HG03565 (cell line): ENCODE measurements around the gene COP1.
"Not testable (repeated sequence)": the region's sequence is repeated elsewhere in the genome, so short reads cannot be mapped to it uniquely, and the experiment has no call there.

Experiments
- ATAC-seq: cut with Tn5 transposase; IDR thresholded peaks from one replicate; pipeline ENCODE4 v1.9.1; 2021; ENCODE audit warnings: mild to moderate bottlenecking, moderate library complexity; ENCODE audit not compliant: unreplicated experiment

Gene COP1

GRCh38 chr1:176206961-176207902 is at the start of gene COP1:
TSS of gene COP1 (minus strand) at chr1:176207286. CDS start at chr1:176206978, 308 bp downstream.
- peak; percentile 81 for ATAC-seq

- ATAC-seq = no peak
These were observed 45.1 kb upstream of the COP1 start for GRCh38 chr1:176252191-176252590.

- no peak for ATAC-seq
These were observed 37.8 kb upstream of the COP1 start for GRCh38 chr1:176244851-176245250.

- ATAC-seq = no peak
These were observed 36.7 kb upstream of the COP1 start for GRCh38 chr1:176243746-176244145.

- no peak for ATAC-seq
These were observed 34.4 kb upstream of the COP1 start for GRCh38 chr1:176241385-176242015.

- not testable (repeated sequence) for ATAC-seq
These were observed 26.6 kb upstream of the COP1 start for GRCh38 chr1:176233657-176234056.

- no peak for ATAC-seq
These were observed 20.5 kb upstream of the COP1 start for GRCh38 chr1:176227579-176227978.

GRCh38 chr1:176225911-176226310 is 18.8 kb upstream of the COP1 start:
- ATAC-seq = no peak

- ATAC-seq = no peak
These were observed 18.4 kb upstream of the COP1 start for GRCh38 chr1:176225479-176225875.

GRCh38 chr1:176222196-176222595 is 15.1 kb upstream of the COP1 start:
- no peak for ATAC-seq

GRCh38 chr1:176220100-176220689 is 13.1 kb upstream of the COP1 start:
- no peak for ATAC-seq

GRCh38 chr1:176217461-176218099 is 10.5 kb upstream of the COP1 start:
- ATAC-seq = no peak

GRCh38 chr1:176216031-176216430 is 8.9 kb upstream of the COP1 start:
- no peak for ATAC-seq

GRCh38 chr1:176211396-176212165 is 4.5 kb upstream of the COP1 start:
- no peak for ATAC-seq

GRCh38 chr1:176208034-176208433 is 948 bp upstream of the COP1 start:
- ATAC-seq = no peak

GRCh38 chr1:176206006-176206960 is 803 bp downstream of the COP1 start:
- ATAC-seq = peak; percentile 14

GRCh38 chr1:176205332-176205914 is 1.7 kb downstream of the COP1 start:
- ATAC-seq = no peak

- not testable (repeated sequence) for ATAC-seq
These were observed 2.4 kb downstream of the COP1 start for GRCh38 chr1:176204655-176205054.

- ATAC-seq = no peak
These were observed 3.4 kb downstream of the COP1 start for GRCh38 chr1:176203735-176204134.
